IMR-90 (cell line): ENCODE data around the gene CDK5. TPM values are rescaled to one million over a fixed set of nuclear protein-coding genes. Genes with fewer than 3 reads are reported as not detected.

Experiments used
- MXI1 ChIP-seq: IDR thresholded peaks from 2 replicates; pipeline ENCODE4 v1.6.1; 2012; ENCODE audit warnings: low read depth, mild to moderate bottlenecking, low read length, moderate library complexity, borderline replicate concordance
- polyA plus RNA-seq, 3 experiments: library from polyadenylated mRNA; depleted of rRNA; stranded (reverse); fragments of >200 nt; gene quantifications; 2 replicates each; pipeline ENCODE4 v1.2.3, GENCODE V29; 2012; ENCODE audit warnings: low replicate concordance in 1 of 3
- total RNA-seq: library from RNA; depleted of rRNA; stranded (reverse); fragments of >200 nt; gene quantifications from 2 replicates; pipeline ENCODE4 v1.2.3, GENCODE V29; 2012
- TF ChIP-seq, protein P1 (sequence below): conservative IDR thresholded peaks from 2 replicates; pipeline ENCODE4 v1.5.1; 2012; ENCODE audit warnings: mild to moderate bottlenecking, low read depth, low read length, improper control_type of control experiment

The CDK5 gene
- total and polyA plus RNA-seq, 2 of the 4 experiments (the other 2 are of a cell fraction): 22.4 to 34.8 TPM

DNA sequence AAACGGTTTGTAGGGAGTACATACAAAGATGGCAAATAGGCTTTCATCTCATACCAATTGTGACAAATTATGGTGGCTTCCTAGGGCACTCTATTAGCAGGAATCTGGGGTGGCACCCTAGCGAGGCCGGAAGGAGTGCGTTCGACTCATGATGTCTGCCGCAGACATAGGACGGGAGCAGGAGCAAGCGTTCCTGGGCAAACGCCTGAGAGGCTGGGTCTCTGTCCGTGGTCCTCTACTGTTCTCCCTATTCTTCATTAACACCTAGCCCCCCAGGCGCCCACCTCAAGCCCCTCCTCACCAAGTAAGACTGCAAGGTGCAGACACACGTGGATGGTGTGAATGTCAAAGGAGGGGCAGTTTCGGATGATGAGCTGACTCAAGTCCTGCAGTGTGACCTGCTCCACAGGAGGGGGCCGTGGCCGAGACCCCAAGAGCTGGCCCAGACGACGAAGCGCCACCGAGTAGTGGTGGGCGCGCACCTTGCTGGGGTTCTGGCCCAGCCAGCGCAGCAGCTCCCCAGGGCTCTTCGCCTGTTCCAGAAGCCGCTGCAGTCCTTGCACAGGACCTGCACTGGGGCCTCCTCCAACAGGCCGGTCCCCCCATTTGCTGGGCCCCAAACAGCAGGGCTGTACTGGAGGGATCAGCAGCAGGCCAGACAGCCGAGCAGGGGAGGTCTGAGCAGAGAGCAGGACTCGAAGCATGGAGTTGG is 21.7 kb upstream of the CDK5 start (continued):
- TF ChIP-seq, protein P1, sequence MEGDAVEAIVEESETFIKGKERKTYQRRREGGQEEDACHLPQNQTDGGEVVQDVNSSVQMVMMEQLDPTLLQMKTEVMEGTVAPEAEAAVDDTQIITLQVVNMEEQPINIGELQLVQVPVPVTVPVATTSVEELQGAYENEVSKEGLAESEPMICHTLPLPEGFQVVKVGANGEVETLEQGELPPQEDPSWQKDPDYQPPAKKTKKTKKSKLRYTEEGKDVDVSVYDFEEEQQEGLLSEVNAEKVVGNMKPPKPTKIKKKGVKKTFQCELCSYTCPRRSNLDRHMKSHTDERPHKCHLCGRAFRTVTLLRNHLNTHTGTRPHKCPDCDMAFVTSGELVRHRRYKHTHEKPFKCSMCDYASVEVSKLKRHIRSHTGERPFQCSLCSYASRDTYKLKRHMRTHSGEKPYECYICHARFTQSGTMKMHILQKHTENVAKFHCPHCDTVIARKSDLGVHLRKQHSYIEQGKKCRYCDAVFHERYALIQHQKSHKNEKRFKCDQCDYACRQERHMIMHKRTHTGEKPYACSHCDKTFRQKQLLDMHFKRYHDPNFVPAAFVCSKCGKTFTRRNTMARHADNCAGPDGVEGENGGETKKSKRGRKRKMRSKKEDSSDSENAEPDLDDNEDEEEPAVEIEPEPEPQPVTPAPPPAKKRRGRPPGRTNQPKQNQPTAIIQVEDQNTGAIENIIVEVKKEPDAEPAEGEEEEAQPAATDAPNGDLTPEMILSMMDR: no peak
- no peak for TF ChIP-seq MXI1
